ENCODE data around the gene TRIM69.
"Not testable (repeated sequence)": the region's sequence is repeated elsewhere in the genome, so short reads cannot be mapped to it uniquely, and the experiment has no call there.

Gene TRIM69

DNA sequence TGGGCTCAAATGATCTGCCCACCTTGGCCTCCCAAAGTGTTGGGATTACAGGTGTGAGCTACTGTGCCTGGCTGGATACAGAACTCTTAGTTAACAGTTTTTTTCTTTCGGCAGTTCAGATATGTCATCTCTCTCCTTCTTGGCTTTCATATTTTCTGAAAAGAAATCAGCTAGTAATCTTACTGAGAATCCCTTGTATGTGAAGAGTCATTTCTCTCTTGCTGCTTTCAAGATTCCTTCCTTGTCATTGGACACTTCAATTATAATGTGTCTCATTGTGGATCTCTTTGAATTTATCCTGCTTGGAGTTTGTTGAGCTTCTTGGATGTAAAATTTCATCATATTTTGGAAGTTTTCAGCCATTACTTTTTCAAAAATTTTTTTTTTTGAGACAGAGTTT is 17.0 kb downstream of the TRIM69 start:
- no peak for DNase-seq

DNA sequence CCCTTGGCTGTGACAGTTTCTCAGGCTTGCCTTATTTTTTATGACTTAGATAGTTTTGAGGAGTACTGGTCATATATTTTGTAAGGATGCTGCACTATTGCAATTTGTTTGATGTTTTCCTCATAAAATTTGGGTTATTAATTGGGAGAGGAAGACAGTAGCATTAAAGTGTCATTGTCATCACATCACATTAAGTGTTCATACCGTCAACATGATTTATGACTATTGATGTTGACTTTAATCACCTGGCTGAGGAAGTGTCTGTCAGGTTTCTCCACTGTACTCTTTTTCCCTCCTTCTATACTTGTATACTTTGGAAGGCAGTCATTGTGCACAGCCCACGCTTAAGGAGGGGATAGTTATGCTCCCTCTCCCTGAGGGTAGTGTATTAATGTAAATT is 26.9 kb downstream of the TRIM69 start:
- peak; percentile 8 for DNase-seq

DNA sequence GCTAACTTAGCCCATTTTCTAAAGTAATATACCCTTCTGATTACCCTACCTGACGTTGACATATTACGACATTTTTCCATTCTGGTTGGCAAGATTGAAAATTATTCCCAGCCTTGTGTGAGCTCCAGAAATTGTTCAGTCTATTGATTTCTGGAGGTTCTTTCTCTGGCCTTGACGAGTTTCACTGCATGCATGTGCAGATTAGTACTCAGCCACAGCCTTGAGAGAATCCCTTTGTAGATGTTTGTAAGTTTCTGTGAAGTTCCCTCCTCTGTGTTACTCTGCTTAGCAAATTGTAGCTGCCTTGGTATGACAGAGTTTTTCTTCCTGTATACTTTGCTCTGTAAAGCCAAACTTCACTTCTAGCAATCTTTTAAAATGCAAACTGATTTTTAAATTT is 27.5 kb downstream of the TRIM69 start:
- no peak for DNase-seq

DNA sequence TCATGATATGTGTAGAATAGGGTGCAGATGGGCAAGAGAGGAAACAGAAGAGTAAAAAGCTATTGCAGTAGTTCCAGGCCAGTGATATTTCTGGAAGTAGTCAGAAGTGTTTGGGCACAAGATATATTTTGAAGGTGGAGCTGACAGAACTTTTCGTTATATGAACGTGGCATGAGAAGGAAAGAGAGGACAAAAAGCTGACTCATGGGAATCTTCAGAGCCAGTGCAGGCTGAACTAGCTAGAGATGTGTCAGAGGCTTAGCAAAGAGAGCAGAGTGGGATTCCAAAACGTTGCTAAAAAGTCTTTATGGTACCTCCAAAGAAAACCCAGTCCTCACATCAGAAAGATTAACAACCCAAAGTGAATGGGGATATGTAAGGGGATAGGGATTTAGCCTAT is 28.7 kb downstream of the TRIM69 start:
- no peak for DNase-seq

DNA sequence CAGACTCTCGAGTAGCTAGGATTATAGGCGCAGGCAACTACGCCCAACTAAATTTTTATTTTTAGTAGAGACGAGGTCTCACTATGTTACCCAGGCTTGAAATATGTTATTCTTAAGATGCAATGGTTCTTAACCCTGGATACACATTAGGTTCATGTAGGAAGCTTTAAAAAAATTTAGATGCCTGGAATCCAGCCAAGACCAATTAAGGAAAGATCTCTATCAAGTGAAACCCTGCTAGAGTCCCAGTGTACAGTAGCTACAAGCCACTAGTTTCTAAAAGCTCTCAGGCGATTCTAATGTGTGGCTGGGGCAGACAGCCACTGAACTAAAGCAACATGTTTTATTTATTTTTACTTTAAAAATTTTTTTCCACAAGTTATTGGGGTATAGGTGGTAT is 33.2 kb downstream of the TRIM69 start:
- DNase-seq, result no peak

DNA sequence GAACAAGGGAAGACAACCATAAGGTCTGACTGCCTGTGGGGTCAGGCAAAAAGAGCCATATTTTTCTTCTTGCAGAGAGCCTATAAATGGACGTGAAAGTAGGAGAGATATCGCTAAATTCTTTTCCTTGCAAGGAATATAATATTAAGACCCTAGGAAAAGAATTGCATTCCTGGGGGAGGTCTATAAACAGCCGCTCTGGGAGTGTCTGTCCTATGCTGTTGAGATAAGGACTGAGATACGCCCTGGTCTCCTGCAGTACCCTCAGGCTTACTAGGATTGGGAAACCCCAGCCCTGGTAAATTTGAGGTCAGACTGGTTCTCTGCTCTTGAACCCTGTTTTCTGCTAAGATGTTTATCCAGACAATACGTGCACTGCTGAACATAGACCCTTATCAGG is 34.4 kb downstream of the TRIM69 start:
- not testable (repeated sequence) for DNase-seq

DNA sequence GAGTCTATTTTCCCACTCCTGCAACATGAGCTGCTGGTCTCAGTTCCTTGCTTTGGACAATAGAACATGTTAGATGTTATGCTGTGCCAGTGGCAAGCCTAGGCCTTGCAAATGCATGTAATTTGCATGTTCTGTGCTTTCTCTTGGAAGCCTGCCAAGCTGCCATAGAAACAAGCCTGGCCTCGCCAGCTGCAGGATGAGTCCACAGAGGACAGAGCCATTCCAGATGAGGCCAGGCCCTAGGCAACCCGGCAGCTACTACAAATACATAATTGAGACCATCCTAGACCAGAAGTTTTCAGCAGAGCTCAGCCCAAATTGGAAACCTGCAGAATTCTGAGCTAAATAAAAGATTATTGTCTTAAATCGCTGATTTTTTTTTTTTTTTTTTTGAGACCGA is 39.6 kb downstream of the TRIM69 start:
- DNase-seq, result peak; percentile 7

DNA sequence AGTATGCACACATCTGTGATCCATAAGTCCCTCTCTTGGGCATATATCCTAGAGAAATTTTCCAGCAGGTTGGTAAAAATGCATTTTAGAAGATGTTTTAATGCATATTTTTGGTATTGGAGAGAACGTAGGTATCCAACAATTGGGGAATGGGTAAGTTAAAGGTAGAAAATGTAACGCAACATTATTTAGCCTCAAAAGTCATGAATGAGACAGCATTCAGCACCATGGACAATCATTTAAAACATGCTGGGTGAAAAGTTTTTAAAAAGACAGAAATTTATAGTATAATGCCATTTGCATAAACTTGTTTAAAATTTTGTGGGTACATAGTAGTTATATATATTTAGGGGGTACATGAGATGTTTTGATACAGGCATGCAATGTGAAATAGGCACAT is 43.4 kb downstream of the TRIM69 start:
- no peak for DNase-seq

DNA sequence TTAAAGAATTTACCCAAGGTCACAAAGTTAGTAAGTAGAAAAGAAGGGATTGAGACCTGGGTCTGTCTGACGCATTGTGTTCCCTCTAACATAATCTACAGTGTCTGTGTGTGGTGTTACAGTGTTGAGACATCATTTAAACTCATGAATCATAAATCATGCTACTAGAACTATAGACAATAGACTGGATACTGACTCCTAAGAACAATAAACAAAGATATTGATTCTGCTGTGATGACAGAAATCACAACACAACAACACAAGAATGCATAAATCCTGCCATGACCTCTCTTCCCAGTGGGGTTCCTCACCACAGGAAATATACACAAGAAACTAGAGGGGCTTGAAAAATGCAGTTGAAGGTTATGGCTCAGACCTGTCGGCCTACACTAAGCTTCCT is 44.3 kb downstream of the TRIM69 start:
- DNase-seq, result no peak

DNA sequence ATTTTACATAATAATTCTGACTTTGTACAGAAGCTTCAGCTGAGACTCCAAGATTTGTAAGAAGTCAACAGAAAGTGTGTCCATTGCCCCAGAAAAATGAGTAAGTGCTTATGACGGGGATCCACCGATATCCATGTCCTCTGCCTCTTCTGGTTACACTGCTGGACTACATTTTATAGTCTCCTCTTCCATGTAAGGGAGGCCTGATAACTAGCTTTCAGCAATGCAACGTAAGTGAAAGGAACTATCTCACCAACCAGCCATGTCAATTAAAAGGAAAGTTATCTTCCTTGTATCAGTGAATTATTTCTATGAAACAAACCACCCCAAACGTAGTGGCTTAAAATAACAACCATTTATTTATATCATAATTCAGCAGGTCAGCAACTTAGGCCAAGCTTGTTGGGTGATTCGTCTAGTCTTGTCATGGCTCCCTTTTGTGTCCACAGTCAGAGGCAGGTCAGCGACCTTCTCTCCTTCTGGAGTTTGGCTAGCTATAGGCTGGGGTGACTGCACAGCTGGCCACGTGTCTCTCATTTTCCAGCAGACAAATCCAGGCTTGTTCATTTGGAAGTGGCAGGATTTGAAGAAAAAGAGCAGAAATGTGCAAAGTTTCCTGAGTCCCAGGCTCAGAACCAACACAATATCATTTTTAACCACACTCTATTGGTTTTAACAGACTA is 44.9 kb downstream of the TRIM69 start:
- DNase-seq, result no peak

DNA sequence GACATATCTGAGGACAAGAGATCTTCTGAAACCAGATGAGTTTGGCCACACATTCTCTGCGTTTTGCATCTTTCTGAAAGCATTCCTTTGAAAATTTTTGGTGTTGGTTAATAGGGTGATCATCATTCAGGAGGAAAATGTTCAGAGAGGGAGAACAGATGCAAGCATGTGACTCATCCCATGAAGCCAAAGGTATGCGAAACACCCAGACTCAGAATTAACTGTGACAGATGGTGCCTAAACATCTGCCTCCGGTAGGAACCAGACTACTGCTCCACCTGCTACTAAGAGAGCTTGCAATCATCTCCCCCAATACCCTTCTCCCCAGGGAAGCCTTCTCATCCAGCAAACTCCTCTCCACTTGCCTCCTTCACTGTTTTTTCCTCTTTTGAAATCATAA is 46.2 kb downstream of the TRIM69 start:
- no peak for DNase-seq

DNA sequence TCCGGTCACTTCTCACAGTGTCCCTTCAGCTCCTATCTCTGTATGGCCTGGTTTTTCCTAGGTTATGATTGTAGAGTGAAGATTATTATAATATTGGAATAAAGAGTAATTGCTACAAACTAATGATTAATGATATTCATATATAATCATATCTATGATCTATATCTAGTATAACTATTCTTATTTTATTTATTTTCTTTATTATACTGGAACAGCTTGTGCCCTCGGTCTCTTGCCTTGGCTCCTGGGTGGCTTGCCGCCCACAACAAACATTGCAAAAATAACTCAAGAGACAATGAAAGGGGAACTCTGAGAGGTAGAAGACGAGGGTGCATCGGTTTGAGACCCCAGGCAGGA is 48.6 kb downstream of the TRIM69 start:
- DNase-seq, result not testable (repeated sequence)

DNA sequence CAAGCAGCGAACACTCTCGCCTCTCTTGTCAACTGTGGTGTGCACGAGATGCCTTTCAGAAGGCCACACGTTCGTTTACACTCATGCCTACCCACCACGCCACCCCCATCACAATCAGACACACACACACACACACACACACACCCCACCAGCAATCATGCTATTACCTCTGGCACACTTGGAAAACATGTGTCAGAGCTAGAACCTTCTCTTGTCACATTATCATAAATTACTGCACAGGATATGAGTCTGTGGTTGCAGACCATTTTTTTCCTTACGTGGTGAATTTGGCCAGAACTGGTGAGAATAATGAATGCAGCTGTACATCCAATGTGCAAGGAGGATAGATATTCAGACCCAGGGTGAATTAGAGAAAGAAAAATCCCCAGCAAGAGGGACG is 52.4 kb downstream of the TRIM69 start:
- DNase-seq, result no peak

DNA sequence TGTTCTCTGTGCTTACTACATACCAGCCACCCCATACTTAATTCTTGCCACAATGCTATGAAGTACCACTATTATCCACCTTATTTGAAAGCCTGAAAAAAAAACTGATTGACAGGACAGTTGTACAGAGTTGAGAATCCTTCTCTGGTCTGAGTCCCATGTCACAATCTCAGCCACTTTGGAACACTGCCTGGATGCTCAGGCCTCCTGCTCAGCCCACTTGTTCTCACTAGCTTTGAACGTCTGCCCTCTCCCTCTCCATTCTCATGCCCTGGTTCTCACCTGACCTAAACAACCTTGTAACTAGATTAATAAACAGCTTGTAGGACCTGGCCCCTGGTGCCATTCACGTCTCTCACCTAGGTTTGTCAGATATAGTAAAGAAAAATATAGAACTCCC is 53.9 kb downstream of the TRIM69 start:
- DNase-seq, result no peak

DNA sequence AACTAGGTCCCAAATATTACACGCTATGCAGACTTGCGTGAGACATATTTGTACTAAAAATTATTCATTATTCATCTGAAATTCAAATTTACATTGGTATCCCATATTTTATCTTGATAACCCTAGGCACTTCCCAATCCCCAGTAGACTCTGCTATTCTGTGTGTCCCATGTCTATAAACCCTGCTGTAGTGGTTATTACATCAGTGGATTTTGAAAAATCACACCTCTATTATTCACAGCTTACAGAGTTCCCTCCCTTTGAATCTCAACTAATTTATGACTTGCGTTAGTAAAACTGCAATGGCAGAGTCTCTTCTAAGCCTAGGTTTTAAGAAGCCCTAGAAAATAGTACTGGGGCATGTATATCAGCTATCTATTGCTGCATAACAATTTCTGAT is 54.3 kb downstream of the TRIM69 start:
- no peak for DNase-seq

DNA sequence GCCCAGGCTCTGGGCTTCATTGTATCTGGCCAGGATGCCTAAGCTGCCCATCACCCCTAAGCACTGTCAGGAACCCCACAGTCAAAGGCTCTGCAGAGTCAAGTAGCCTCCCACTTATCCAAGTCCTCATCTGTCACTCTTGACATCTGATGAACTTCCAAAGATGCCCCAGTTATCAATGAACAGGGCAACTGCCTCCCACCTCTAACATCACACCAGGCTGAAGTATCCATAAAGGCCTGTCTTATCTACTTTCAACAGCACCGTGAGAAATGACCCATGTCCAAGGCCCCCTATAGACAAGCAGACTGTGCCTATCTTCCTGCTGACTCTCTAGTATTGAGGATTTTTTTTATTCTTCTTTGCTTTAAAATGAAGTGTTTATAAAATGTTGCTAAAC is 56.4 kb downstream of the TRIM69 start:
- no peak for DNase-seq

DNA sequence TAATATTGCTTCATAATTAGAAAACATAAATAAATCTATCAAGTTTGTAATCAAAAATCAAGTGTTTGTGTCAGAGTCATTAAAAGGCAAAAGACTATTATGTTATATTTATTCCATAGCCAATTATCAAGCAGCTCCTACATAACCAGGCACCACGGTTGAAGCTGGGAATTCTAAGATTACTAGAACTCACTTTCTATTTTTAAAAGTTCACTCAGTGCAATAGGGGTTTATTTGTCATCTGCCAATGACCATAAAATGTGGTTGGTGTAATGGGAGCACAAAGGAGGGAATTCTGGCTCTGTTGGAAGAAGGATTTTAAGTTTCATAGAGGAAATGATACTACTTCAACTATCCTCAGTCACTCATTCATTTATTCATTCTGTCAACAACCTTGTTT is 57.7 kb downstream of the TRIM69 start:
- no peak for DNase-seq

DNA sequence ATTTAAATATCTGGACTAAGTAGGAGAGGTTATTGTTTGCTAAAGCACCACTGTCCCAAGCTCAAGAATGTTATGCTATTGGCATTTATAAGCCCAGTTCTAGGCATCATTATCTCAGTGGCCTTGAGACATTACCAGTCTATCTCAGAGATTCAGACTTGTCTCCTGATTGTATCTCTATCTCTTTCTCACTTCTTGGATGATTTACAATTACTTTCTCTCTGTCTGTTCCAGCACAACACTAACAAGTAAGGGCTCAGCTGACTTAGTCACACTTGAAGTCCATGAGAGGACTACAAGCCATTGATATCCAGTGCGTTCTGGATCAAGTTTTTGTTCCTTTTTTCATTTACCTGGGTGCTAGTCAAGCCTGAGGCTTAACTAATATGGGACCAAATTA is 60.2 kb downstream of the TRIM69 start:
- no peak for DNase-seq

DNA sequence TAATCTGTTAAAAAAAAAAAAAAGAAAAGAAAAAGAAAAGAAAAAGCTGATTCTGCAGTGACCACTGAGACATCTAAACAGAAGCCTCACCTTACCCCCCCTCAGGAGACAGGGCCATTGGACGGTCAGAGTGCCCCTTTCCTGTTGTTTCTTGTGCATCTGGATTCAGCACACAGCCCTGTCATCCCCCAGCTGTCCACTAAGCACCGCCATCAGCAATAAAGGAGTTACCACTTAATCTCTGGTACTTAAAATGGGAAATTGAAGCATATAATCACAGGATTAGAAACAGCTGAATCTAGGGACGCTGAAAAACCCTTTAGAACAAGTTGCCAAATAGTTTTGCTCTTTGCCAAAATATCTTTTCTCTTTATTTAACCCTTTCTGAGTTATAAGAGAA is 62.5 kb downstream of the TRIM69 start:
- DNase-seq, result no peak

DNA sequence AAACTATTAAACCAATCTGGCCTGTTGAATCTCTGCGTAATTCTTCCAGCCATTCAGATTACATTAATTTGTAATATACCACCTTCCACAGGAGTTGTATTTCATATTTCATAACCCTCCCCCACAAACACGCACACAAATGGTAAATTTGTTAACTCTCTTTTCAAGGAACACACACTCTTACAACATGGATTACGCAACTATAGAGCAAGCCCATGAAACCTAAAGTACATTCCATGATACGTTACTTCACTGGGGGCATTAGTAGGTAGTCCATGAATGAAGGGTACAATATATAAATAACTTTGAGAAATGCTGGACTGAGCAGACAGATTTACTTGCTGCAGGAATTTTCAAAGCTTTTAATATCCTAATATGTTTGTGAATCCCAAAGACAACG is 65.0 kb downstream of the TRIM69 start:
- no peak for DNase-seq

DNA sequence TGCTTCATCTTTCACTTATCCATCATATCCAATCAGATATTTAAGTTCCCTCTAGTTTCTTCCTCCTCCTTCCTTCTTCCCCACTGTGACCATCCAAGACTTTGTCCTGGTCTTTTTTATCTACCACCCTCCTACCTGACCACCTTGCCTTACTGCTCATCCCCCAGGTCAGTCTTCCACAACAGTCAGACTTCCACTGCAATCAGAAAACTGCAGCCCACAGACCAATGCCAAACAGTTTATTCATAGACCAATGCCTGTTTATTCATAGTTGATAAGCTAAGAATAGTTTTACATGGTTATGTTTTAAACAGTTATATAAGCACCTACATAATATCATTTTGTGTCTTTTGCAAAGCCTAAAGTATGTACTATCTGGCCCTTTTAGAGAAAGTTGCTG is 65.5 kb downstream of the TRIM69 start:
- no peak for DNase-seq

DNA sequence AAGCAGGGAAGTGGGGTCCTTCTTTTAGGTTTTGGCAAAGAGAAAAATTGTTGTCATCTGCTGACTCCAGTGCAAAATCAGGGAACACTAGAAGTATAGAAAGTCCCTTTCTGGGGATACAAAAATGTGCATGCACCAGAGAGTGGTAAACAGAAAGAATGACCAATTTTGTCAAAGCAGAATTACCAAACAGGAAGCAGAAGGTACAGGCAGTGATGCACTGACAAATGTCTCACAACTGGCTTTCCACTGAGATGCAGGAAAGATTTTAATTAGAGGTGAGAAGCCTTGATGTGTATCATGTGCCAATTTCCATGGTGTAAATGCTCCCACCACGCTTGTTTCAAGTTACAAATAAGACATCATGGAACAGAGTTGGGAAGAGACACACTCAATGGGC is 66.0 kb downstream of the TRIM69 start:
- DNase-seq, result no peak

DNA sequence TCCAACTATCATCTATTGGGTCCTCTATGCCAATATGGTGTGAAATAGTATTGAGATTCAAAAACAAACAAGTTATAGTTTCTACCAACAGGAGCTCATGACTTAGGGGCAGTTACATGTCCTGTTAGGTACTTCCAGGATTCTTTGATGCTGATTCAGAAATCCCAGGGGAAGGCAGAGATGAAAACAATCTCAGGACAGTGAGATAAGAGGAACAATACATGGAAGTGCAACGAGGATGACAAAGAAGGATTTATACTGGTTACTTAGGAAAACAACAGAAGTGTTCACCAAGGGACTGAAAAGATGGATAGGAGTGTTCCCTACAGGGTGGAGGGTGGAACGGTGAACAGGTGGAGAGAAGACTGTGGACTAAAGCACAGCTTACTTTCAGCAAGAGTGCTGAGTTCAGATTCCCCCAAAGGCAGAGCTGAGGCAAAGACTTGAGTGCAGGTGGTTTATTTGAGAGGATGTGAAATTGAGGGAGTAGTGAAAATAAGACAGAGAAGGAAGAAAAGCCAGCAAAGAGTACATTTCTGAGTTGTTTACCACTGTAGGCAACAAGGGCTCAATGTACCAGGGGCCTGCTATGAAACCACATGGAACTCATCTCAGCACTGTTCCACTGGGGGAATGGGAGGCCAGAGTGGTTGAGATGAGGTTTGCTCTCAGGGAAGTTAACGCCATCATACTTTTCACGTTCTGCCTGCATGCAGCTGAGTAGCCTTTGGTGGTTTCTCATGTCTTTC is 68.1 kb downstream of the TRIM69 start:
- DNase-seq, result no peak

DNA sequence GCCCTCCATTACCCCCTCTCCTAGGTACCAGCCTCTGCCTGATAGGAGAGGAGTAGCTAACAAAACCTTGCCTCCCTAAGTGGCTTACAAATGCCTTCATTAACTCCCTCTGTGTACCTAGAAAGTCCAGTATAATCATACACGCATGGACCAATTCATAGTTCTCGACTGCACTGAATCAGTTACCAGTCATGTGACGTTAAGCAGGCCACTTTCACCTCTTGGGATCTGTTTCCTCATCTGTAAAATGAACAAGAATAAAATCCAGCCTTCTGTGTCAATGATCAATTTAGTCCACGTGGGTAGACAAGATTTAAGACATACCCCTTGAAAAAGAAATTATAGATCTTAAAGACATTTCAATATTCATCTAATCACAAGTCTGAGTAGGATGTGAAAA is 72.2 kb downstream of the TRIM69 start:
- no peak for DNase-seq

DNA sequence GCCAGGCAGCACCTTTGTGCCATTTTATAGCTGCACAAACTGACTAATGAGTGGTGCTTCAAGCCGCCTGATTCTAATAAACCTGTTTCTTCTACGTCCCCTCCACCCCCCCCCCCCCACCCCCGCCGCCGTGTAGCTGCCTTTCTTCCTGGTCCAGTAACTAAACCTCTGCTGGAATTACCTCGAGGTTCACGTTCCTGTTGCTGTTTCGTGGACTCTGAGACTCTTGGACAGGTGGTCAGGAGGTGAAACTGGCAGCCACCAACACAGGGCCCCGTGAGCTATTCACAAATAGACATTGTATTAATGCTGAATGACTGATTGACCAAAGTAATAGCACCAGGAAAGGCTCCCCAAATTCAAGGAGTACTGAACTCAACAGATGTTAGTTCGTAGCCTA is 73.9 kb downstream of the TRIM69 start:
- no peak for DNase-seq

Data from NCI-H510A treated with DMSO at 0.1 percent for 48 hours (cell line).